Mucosa of descending colon (tissue), 3 donors: ENCODE results near the gene ANKHD1. TPM values are rescaled to one million over a fixed set of nuclear protein-coding genes. Genes with fewer than 3 reads are reported as not detected.

Experiments used
- ATAC-seq: fragments of 200-7000 bp; cut with Tn5 transposase; one replicate; pipeline ENCODE4 v1.9.1; 2020; ENCODE audit warnings: mild to moderate bottlenecking, moderate library complexity
- DNase-seq, 3 donors: peaks; one replicate each; pipeline ENCODE4 v3.0.0-alpha.2; 2020
- H3K36me3 ChIP-seq: fragments of 200-600 bp; one replicate; pipeline ENCODE4 v1.8.0; 2021; ENCODE audit warnings: low read depth, mild to moderate bottlenecking
- H3K4me1 ChIP-seq: fragments of 200-600 bp; one replicate; pipeline ENCODE4 v1.8.0; 2021; ENCODE audit warnings: low read depth, mild to moderate bottlenecking
- H3K4me3 ChIP-seq: fragments of 200-600 bp; one replicate; pipeline ENCODE4 v1.8.0; 2021; ENCODE audit warnings: mild to moderate bottlenecking
- H3K9me3 ChIP-seq: fragments of 200-600 bp; one replicate; pipeline ENCODE4 v1.8.0; 2021; ENCODE audit warnings: mild to moderate bottlenecking
- intact Hi-C, 2 donors: fragments of 100-400 bp; cut with DNase I in 1 of 2; cut with micrococcal nuclease in 1 of 2; formaldehyde crosslinking; loops; one replicate each; pipeline versions ENCODE4 v1.11.0 to v1.11.1; 2022; cut with DNase I, micrococcal nuclease
- total RNA-seq, 3 donors: library from RNA; stranded (reverse); fragmentation: NEBNext Ultra II Directional in 2 of 3; extraction: Animal tissue kit (Norgen Biotek cat#: 25700) in 2 of 3; gene quantifications; one replicate each; pipeline versions ENCODE4 v1.2.1 to v1.2.4, GENCODE V29; 2021 to 2023
- TF ChIP-seq, protein P1 (sequence below): fragments of 200-600 bp; IDR thresholded peaks from one replicate; pipeline ENCODE4 v1.8.0; 2022; ENCODE audit warnings: antibody characterized with exemption, mild to moderate bottlenecking
- donor health status: DM: no; HTN: no; CAD: no; lungs with moderate emphysema.
- donor health status: DM: no; HTN: no; CAD: no.
- donor health status: DM: no; HTN: yes; CAD: no.

The ANKHD1 gene
- total RNA-seq, 3 donors from 2014 or later = 134 to 135 (median 134) TPM

DNA sequence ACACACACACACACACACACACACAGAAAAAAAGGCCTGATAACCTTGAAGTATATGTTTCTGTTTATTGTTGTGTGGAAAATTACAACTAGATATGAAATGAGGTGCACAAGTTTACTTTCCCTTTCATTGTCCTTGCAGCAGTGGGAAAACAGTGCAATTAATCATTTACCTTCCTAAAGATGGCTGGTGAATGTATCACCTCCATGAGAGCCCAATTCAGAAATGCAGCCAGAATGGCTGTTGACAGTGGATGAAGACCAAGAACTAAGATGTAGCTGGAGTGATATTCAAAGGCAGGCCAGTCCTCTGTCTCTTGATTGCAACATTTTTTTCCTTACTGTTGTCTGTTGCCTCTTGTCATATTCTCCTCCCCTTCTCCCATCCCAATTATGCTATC, 96.3 kb downstream of the ANKHD1 start:
- Histone ChIP-seq H3K9me3 (no peaks in the 10 kb centered on the region), H3K4me1 (no peaks in the 10 kb centered on the region), H3K36me3 (no peaks in the 10 kb centered on the region), H3K4me3 (no peak overlapping the region)
- no peak for DNase-seq
- ATAC-seq = peak; percentile 19
- intact Hi-C loops = no loop called here
- TF ChIP-seq, protein P1, sequence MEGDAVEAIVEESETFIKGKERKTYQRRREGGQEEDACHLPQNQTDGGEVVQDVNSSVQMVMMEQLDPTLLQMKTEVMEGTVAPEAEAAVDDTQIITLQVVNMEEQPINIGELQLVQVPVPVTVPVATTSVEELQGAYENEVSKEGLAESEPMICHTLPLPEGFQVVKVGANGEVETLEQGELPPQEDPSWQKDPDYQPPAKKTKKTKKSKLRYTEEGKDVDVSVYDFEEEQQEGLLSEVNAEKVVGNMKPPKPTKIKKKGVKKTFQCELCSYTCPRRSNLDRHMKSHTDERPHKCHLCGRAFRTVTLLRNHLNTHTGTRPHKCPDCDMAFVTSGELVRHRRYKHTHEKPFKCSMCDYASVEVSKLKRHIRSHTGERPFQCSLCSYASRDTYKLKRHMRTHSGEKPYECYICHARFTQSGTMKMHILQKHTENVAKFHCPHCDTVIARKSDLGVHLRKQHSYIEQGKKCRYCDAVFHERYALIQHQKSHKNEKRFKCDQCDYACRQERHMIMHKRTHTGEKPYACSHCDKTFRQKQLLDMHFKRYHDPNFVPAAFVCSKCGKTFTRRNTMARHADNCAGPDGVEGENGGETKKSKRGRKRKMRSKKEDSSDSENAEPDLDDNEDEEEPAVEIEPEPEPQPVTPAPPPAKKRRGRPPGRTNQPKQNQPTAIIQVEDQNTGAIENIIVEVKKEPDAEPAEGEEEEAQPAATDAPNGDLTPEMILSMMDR = no peak

DNA sequence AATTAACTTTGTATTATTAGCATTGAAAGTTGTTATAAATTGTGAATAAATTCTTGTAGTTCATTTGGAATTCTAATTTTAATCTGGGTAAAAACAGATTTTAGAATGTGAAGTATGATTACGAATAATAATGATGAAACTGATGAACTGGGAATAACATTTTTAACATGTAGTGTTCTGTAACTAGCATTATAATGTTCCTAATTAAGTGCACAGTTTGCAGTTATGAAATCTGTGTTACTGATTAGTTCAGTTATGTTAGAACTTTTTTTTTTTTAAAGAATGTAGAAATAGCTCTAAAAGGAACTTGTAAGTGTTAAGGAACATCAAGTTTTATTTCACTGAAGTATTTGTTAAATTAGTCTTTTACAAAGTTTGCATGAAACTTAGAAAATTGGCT, 97.0 kb downstream of the ANKHD1 start:
- DNase-seq = no peak
- Histone ChIP-seq H3K4me3 (no peak overlapping the region), H3K36me3 (no peaks in the 10 kb centered on the region), H3K9me3 (no peaks in the 10 kb centered on the region), H3K4me1 (no peaks in the 10 kb centered on the region)
- TF ChIP-seq, protein P1 = no peak
- ATAC-seq = no peak
- intact Hi-C loops = no loop called here

DNA sequence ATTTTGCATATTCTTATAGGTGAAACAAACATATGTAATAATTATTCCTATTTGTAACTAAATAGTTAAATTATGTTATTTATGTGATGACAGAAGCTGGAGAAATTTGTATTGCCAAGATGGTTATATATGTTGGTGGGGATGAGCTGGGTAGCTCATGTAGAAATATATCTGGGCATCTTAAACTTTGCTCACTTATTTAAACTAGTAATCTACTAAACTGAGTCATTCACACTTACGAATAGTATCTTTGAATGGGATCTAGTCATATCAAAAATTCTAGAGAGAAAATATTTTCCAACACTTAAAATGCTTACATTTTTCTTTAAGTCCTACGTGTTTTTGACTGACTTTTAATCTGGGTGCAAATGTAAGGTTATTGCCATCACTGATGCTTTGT, 101.2 kb downstream of the ANKHD1 start:
- ATAC-seq (no peak), DNase-seq (no peak)
- Histone ChIP-seq H3K4me3 (no peak overlapping the region), H3K9me3 (no peaks in the 10 kb centered on the region), H3K4me1 (no peaks in the 10 kb centered on the region), H3K36me3 (peaks cover 6% of the 10 kb centered on the region)
- TF ChIP-seq, protein P1 = no peak
- intact Hi-C loops = no loop called here

DNA sequence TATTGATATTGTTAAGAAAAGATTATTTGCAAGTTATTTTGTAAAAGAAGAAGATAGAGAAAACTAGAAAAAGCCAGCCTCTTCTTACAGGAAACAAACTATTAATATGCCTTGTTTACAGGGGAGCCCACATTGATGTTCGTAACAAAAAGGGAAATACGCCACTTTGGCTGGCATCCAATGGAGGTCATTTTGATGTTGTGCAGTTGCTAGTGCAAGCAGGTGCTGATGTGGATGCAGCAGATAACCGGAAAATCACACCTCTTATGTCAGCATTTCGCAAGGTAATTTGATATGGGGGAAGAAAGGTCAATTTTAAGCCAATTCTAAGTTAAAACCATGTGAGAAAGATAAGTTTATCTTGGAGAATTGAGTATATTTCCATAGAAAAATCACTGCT, 108.3 kb downstream of the ANKHD1 start:
- no peak for ATAC-seq
- no peaks in the 10 kb centered on the region for H3K4me1 ChIP-seq
- H3K4me3 ChIP-seq = no peak overlapping the region
- no peaks in the 10 kb centered on the region for H3K9me3 ChIP-seq
- H3K36me3 ChIP-seq = peaks cover 8% of the 10 kb centered on the region
- intact Hi-C loops = no loop called here
- no peak for DNase-seq
- TF ChIP-seq, protein P1 = no peak

DNA sequence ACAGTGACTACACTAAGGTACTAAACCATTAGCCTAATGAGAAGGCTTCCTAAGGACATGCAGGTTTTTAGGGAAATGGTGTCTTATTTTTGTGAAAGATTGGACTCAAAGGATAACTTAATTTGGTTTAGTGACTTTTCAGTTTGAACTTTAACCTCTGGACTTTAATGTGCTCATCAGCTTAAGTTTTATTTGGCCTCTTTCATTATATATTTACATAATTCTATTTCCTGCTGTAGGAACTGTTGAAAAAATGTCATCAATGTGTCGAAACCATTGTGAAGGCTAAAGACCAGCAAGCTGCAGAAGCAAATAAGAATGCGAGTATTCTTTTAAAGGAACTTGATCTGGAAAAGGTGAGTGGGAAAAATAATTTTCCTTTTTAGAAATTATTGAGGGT, 111.5 kb downstream of the ANKHD1 start:
- TF ChIP-seq, protein P1 = no peak
- Histone ChIP-seq H3K4me1 (no peaks in the 10 kb centered on the region), H3K4me3 (no peak overlapping the region), H3K9me3 (no peaks in the 10 kb centered on the region), H3K36me3 (peaks cover 4% of the 10 kb centered on the region)
- intact Hi-C loops = no loop called here
- DNase-seq (no peak), ATAC-seq (no peak)

DNA sequence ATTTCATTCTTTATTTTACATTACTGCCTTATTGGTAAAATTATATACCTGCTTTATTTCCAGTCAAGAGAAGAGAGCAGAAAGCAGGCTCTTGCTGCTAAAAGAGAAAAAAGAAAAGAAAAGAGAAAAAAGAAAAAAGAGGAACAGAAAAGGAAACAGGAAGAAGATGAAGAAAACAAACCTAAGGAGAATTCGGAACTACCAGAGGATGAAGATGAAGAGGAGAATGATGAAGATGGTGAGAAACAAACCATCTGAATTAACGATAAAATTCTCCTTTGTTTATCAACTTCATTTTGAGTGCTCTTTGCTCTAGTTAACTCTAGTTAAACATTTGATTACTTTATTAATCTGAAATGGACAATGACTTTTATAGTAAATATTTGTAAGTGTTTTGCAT, 122.4 kb downstream of the ANKHD1 start:
- no peak overlapping the region for H3K4me3 ChIP-seq
- TF ChIP-seq, protein P1 = no peak
- peaks cover 14% of the 10 kb centered on the region for H3K36me3 ChIP-seq
- no peaks in the 10 kb centered on the region for H3K4me1 ChIP-seq
- no peak for ATAC-seq
- intact Hi-C loops = no loop called here
- DNase-seq = no peak
- no peaks in the 10 kb centered on the region for H3K9me3 ChIP-seq
